NCI-H2227 (cell line): Measurements from ENCODE around the gene CGGBP1.

Experiments used
- DNase-seq: peaks from one replicate; lab custom pipeline; 2025; ENCODE audit not compliant: unreplicated experiment; lab: John Stamatoyannopoulos, UW

Gene CGGBP1, protein sequence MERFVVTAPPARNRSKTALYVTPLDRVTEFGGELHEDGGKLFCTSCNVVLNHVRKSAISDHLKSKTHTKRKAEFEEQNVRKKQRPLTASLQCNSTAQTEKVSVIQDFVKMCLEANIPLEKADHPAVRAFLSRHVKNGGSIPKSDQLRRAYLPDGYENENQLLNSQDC

DNA sequence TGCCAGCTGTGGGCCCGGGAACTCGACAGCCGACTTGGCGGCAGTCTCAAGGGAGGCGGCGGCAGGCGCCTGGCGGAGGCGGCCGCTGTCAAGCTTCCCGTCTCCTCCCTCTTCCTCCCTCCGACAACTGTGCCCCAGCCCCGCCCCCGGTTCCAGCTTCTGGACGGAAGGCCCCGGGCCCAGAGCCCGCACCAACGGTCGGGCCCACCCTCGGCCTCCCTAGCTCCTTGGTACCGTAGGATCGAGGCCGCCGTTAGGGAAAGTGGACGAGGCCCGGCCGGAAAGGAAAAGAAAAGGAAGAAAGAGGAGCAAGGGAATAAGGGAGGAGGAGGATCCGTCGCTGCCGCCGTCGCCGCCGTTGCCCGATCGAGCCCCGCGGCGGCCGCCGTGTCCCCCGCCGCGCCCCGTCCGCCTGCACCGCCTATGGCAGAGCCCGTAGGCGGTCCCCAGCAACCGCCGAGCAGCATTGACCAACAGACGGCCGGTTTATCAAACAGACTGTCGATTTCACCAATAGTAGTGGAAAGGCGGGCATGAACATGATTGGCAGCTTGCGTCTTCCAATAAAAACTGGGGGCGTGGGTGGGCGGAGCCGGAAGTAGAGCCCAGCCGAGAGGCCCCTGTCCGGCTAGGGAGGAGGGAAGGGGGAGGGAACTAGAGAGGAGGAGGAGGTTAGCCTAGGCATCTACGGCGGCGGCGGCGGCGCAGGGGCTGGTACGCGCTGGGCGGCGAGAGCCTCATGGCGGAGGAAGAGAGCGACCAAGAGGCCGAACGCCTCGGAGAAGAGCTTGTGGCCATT is at the start of gene CGGBP1, which contains the start of gene ZNF654:
TSS of gene CGGBP1 (minus strand) at position 425 of the 799 bp plus-strand sequence. CDS start 3,029 bp downstream, outside the sequence.
TSS of gene ZNF654 (plus strand) at position 675 of the 799 bp plus-strand sequence. CDS start at position 740, 65 bp downstream.
- peak; percentile 96 for DNase-seq

GRCh38 chr3:88105325-88105724 is 46.5 kb upstream of the CGGBP1 start:
- DNase-seq: no peak

DNA sequence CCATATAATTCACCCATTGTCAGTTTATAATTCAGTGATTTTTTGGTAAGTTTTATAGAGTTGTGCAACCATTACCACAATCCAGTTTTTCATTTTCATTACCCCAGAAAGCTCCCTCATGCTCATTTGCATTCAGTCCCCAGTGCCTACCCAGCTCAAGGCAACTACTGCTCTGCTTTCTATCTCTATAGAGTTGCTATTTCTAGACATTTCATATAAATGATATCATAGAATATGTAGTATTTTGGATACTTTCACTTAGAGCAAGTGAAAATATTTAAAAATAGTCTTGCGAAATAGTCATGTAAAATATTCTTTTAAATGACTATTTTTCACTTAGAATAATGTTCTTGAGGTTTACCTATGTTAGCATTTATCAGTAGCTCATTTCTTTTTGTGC is 42.3 kb upstream of the CGGBP1 start:
- DNase-seq: no peak

GRCh38 chr3:88093266-88093665 is 34.5 kb upstream of the CGGBP1 start:
- no peak for DNase-seq

GRCh38 chr3:88092270-88092669 is 33.5 kb upstream of the CGGBP1 start:
- no peak for DNase-seq

GRCh38 chr3:88090681-88091080 is 31.9 kb upstream of the CGGBP1 start:
- DNase-seq: no peak

DNA sequence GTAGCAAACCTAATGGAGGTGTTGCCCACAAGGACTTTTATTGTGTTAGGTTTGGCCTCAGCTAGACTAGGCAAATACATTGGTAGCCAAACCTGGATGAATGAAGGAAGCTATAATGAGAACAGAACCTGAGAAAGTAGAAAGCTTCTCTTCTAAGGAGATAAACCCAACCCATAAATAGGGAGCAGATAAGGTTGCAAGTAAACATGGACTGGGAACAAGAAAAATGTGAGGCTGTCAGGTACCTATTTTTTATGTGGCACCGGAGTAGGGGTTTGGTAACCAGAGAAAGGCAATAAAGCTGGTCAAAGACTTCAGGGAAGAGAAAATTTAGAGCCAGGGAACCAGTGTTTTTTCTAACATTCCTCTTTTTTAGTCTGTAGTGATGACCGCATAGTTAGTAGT is 25.3 kb upstream of the CGGBP1 start:
- DNase-seq: no peak

DNA sequence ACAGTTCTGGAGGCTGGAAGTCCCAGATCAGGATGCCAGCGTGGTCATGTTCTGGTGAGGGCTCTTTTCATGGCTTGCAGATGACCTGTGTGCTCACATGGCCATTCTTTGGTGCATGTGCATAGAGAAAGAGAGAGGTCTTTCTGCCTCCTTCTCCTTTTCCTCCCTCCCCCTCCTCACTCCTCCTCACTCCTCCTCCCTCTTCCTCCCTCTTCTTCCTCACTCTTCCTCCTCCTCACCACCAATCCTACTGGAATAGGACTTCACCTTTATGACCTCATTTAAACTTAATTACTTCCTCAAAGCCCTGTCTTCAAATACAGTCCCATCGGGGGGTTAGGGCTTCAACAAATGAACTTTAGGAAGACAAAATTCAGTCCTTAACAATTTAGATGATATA is 24.0 kb upstream of the CGGBP1 start:
- no peak for DNase-seq

DNA sequence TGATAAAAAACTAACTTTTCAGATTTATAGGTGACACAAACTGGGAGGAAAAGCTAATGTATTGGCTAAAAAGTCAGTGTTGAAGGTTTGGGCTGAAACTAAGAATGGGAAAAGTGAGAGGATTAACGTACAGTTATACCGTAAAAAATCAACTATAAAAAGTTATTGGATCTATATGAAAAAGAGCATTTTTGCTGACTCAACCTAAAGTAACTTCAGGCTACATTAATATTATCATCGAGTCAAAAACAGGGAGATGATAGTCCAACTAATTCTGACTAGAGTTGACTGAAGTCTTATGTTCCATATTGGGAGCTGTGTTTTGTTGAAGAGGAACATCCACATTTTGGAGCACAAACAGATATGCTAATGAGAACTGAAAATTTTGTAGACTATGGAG is 20.1 kb upstream of the CGGBP1 start:
- DNase-seq: no peak

- DNase-seq: no peak
Observed at GRCh38 chr3:88076712-88077111, 17.9 kb upstream of the CGGBP1 start.

DNA sequence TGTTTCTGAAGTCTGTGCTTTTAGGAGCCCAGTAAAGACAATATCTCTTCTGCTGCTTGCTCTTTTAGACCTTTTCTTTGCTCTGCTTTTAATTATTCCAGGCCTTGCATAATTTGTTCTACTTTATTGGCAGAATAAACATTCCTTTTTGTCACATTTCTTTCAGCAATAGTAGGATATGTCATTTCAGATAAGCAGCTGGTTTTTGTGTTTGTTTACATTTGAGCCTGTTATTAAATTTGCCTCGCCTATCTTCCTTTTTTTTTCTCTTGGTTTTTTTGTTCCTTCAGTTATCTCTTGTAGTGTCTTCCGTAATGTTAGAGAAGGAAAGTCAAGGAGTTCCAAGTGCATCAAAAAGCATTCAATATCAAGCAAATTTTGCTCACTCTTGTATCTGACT is 16.7 kb upstream of the CGGBP1 start:
- no peak for DNase-seq

GRCh38 chr3:88075072-88075471 is 16.3 kb upstream of the CGGBP1 start:
- no peak for DNase-seq

DNA sequence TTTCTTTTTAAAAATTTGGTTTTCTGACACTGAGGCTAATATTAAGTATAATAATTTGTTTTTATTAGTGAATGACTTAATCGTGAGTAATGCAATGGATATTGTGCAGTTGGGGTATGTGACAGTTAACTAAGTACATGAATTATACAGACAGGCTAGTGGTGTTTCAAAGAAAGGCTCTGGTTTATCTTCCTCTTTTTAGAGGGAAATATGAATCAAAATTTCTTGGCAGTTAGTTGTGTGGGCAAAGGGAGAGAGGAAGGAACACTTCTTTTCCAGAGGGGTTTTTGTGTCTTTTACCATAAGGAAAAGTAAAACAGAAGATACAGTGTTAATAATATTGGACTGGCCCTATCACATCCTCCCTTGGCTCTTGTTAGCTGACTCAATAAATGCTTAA is 2.9 kb upstream of the CGGBP1 start:
- DNase-seq: no peak

GRCh38 chr3:88059380-88060170 is 770 bp upstream of the CGGBP1 start:
- DNase-seq: no peak

DNA sequence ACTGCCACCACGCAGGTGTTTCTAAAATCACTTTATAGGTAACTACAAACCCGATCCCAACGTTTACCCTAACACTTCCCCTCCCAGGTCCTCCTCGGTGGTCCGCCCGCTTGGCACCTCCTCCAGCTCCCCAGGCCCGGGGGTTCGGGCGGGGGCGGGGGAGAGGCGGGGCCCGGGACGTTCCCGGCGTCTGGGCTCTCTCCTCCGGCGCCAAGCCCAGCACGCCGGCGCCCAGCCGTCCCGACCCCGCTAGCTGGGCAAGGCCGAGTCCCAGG is 562 bp downstream of the CGGBP1 start:
- DNase-seq: no peak

DNA sequence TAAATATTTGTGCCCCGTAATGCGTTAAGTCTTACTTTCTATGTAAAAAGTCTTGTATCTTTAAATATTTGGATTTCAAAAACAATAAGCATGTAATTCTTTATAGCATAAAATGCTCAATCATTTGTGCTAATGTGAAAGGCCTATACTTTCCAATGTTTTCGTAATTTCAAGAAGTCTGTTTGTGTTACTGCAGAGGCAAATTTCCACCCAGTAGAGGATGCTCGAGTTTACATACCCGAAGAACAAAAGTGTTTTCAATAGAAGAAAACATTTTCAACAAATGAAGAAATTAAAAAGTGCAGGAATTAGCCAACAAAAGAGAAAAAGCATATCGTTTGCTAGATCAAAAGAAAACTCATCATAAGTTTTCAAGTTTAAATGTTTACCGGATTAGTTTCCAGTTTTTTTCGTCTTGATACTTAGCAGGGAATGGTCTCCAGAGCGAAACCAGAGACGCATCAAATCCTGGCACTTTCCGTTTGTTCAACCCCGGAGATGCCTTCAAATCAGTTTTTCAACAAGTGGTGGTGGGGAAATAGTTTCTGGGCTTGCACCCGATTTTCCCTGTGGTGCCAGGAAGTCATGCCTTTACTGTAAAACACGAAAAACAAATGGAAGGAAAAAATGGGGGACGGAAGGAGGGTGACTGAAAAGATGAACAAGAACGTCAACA is 1.0 kb downstream of the CGGBP1 start:
- no peak for DNase-seq

- DNase-seq: no peak
Observed at GRCh38 chr3:88046766-88047165, 12.0 kb downstream of the CGGBP1 start.

DNA sequence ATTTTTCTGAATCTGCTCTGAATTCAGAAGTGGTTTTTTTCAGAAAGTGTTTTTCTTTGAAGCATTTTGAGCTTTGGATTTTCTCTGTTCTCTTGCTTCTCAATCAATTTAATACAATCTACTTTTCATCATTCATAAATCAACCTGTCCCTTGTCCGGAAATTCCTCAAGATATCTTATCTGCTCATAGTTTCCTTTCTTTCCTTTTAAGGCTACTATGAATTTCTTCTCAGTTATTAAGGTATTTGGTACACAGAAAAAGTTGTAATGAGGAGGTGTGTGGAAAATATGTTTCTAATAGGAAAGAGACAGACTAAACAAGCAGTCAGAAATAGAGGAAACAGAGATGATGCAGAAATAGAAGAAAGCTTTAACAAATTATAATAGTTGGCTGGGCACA is 14.4 kb downstream of the CGGBP1 start:
- no peak for DNase-seq

GRCh38 chr3:88041005-88041404 is 17.8 kb downstream of the CGGBP1 start:
- DNase-seq: no peak

DNA sequence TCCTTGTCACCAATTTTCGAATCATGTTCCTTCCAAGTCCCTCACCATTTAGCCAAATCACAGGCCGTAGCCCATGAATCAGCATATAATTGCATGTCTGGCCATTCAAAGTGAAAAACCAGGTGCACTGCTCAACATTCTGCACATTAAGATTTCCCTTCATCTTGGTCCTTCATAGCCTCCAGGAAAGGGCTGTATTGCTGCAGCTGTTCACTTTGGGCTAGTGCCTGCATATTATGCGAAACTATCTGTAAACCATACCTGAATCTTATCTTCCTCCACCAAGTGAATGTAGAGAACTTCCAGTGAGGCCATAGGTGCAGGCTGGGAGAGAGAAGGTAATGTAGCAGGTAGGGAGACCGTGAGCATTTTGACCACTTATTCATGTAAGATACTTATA is 18.3 kb downstream of the CGGBP1 start:
- DNase-seq: no peak

GRCh38 chr3:88038566-88038965 is 20.2 kb downstream of the CGGBP1 start:
- DNase-seq: no peak

DNA sequence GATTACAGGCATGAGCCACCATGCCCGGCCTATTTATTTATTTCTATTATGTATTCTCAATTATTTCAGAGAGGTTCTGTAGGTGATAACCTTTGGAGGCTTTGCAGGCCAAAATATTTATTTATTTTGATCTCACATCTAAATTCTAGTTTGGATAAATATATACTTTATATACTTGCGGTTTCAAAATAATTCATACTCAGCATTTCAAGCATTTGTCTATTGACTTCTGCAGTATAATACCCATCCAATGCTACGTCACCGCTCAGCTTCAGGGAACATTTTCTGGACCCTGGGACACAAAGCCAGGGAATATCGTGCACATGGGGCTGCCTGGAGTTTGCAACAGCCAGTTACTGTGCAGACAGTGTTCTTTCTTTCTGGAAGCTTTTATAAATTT is 22.6 kb downstream of the CGGBP1 start:
- no peak for DNase-seq
